Raji (cell line): ENCODE data around the gene NUAK1.

Experiments used
- POLR2A ChIP-seq: IDR thresholded peaks from 2 replicates; pipeline ENCODE4 v1.6.1; 2011; ENCODE audit warnings: low read depth, low read length, control low read depth; ENCODE audit not compliant: insufficient read depth

Gene NUAK1

GRCh38 chr12:106015646-106016045, 123.1 kb downstream of the NUAK1 start:
- no peak for TF ChIP-seq POLR2A

DNA sequence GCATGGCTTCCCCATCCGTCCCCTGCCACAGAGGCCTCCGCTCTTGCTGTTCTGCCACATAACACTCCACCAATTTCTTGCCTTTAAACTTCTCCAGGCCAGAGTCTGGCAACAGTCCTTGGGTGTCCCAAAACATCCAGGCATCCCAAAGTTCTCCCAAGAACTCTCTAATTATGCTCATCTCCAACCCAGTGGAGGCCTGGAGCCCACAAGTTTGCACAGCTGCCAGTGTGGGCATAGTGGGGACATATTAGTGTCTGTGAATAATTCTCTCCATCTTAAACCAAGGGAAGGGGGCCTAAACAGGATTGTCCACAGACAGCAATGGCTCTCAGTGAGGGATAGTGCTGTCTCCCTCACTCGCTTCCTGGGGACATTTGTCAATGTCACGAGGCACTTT, 124.8 kb downstream of the NUAK1 start:
- no peak for TF ChIP-seq POLR2A
